ENCODE results near the gene PTP4A1. TPM values are rescaled to one million over a fixed set of nuclear protein-coding genes. Genes with fewer than 3 reads are reported as not detected.

Gene PTP4A1
- total RNA-seq, 1 experiment from 2014 or later = 71.0 TPM

- no peaks in the 10 kb centered on the region for H3K27me3 ChIP-seq (ENCODE audit: control insufficient read depth, insufficient read depth, low read length)
- intact Hi-C loops (cut with micrococcal nuclease; ENCODE audit: unreplicated experiment) (no loop called here), in situ Hi-C loops (cut with HindIII; ENCODE audit: low pct_unique_long_range_greater_than_20kb, low sequenced_read_pairs) (no loop called here)
- DNase-seq (ENCODE audit: low read depth, low spot score) (no peak), ATAC-seq (no peak)
- no peaks in the 10 kb centered on the region for H3K9me3 ChIP-seq (ENCODE audit: control insufficient read depth, insufficient read depth, low read depth, low read length)
- peaks cover 50% of the 10 kb centered on the region for H3K36me3 ChIP-seq (ENCODE audit: control insufficient read depth, insufficient read depth, low read length)
- H3K4me3 ChIP-seq (ENCODE audit: low read depth in 2 of 2, low read length in 2 of 2) = no peak overlapping the region
- H3K27ac ChIP-seq (ENCODE audit: low read length) = no peak overlapping the region
- H3K4me1 ChIP-seq (ENCODE audit: control insufficient read depth, insufficient read depth, low read length) = no peaks in the 10 kb centered on the region; the same call in 1 of the 2 replicates
- BruUV-seq (replicated peaks) = no TSS peak
- TF ChIP-seq REST (IDR thresholded peaks at IDR 0.05; ENCODE audit: insufficient read depth in 1 of 2, low read depth in 2 of 2, low read length in 1 of 2) (no peak), POLR2AphosphoS5 (IDR thresholded peaks at IDR 0.05; ENCODE audit: low read depth, low read length) (no peak), TCF7L2 (IDR thresholded peaks at IDR 0.05; ENCODE audit: low read depth, low read length) (no peak), SIN3A (IDR thresholded peaks at IDR 0.05; ENCODE audit: borderline replicate concordance, insufficient read depth, low read depth, low read length) (no peak), CTCF (IDR thresholded peaks at IDR 0.05) (no peak)
- CTCF ChIA-PET = no interaction called here
- POLR2A ChIA-PET = no interaction called here
These were observed 9.2 kb downstream of the PTP4A1 start for GRCh38 chr6:63581355-63582013.

GRCh38 chr6:63582579-63583231 lies 10.4 kb downstream of the PTP4A1 start:
- peaks cover 40% of the 10 kb centered on the region for H3K36me3 ChIP-seq (ENCODE audit: control insufficient read depth, insufficient read depth, low read length)
- no TSS peak for BruUV-seq (replicated peaks)
- DNase-seq (ENCODE audit: low read depth, low spot score) (no peak), ATAC-seq (no peak)
- H3K4me3 ChIP-seq (ENCODE audit: low read depth in 2 of 2, low read length in 2 of 2) = no peak overlapping the region
- H3K4me1 ChIP-seq (ENCODE audit: control insufficient read depth, insufficient read depth, low read length) = no peaks in the 10 kb centered on the region
- no peak for TF ChIP-seq SIN3A (IDR thresholded peaks at IDR 0.05; ENCODE audit: borderline replicate concordance, insufficient read depth, low read depth, low read length)
- no peak for TF ChIP-seq POLR2AphosphoS5 (IDR thresholded peaks at IDR 0.05; ENCODE audit: low read depth, low read length)
- TF ChIP-seq CTCF (IDR thresholded peaks at IDR 0.05) = no peak
- TF ChIP-seq TCF7L2 (IDR thresholded peaks at IDR 0.05; ENCODE audit: low read depth, low read length) = no peak
- no peak for TF ChIP-seq REST (IDR thresholded peaks at IDR 0.05; ENCODE audit: insufficient read depth in 1 of 2, low read depth in 2 of 2, low read length in 1 of 2)
- POLR2A ChIA-PET = no interaction called here
- no peaks in the 10 kb centered on the region for H3K27me3 ChIP-seq (ENCODE audit: control insufficient read depth, insufficient read depth, low read length)
- intact Hi-C loops (cut with micrococcal nuclease; ENCODE audit: unreplicated experiment) (no loop called here), in situ Hi-C loops (cut with HindIII; ENCODE audit: low pct_unique_long_range_greater_than_20kb, low sequenced_read_pairs) (no loop called here)
- H3K27ac ChIP-seq (ENCODE audit: low read length) = no peak overlapping the region
- CTCF ChIA-PET = no interaction called here
- no peaks in the 10 kb centered on the region for H3K9me3 ChIP-seq (ENCODE audit: control insufficient read depth, insufficient read depth, low read depth, low read length)

All from Panc1 (cell line).